Endothelial cell of umbilical vein (primary cell): ENCODE data around the gene PON2.

Source experiments
- CTCF ChIP-seq, 2 donors: IDR thresholded peaks; 1 replicate in 1 of 2; 2 replicates in 1 of 2; pipeline ENCODE4 v1.5.1; 2011; ENCODE audit warnings: low read length in 2 of 2, mild to moderate bottlenecking in 2 of 2, moderate library complexity in 2 of 2, control low read depth in 1 of 2, inconsistent platforms in 1 of 2, low read depth in 1 of 2; ENCODE audit not compliant: insufficient read depth in 1 of 2; ENCODE audit errors: extremely low read depth in 1 of 2
- EZH2 ChIP-seq: IDR thresholded peaks from 2 replicates; pipeline ENCODE4 v1.6.1; 2012; ENCODE audit warnings: borderline replicate concordance, low read depth, mild to moderate bottlenecking, moderate library complexity, low read length, inconsistent platforms; ENCODE audit not compliant: severe bottlenecking
- FOS ChIP-seq: IDR thresholded peaks from 2 replicates; pipeline ENCODE4 v1.6.1; 2011; ENCODE audit warnings: mild to moderate bottlenecking, low read length, moderate library complexity, borderline replicate concordance; ENCODE audit not compliant: insufficient read depth
- MAX ChIP-seq: IDR thresholded peaks from 2 replicates; pipeline ENCODE4 v1.6.1; 2011; ENCODE audit not compliant: insufficient read depth, insufficient read length
- POLR2A ChIP-seq: IDR thresholded peaks from 2 replicates; pipeline ENCODE4 v1.6.1; 2012; ENCODE audit warnings: low read depth, mild to moderate bottlenecking, control low read depth, low read length
- POLR2AphosphoS5 ChIP-seq: IDR thresholded peaks from 2 replicates; pipeline ENCODE4 v1.6.1; 2012; ENCODE audit warnings: low read depth, mild to moderate bottlenecking, control low read depth, low read length, moderate library complexity; ENCODE audit not compliant: insufficient read depth

- no peak for TF ChIP-seq POLR2A
- TF ChIP-seq CTCF (IDR thresholded peaks at IDR 0.05; ENCODE audit: extremely low read depth in 1 of 2, insufficient read depth in 1 of 2, low read depth in 1 of 2, low read length in 2 of 2), result no peak
- TF ChIP-seq EZH2, result no peak
- TF ChIP-seq MAX, result no peak
- TF ChIP-seq FOS, result no peak
- TF ChIP-seq POLR2AphosphoS5, result no peak
These were observed 11.8 kb upstream of the PON2 start for GRCh38 chr7:95446618-95447017.
